ENCODE results near the gene SUPT6H.

The SUPT6H gene

GRCh38 chr17:28698253-28698941 lies 36.4 kb downstream of the SUPT6H start:
- peaks cover 23% of the 10 kb centered on the region for H4K20me1 ChIP-seq
- no peak overlapping the region for H3K27ac ChIP-seq
- no peak overlapping the region for H3K9ac ChIP-seq
- H3K4me3 ChIP-seq: no peak overlapping the region
- H3K27me3 ChIP-seq: no peaks in the 10 kb centered on the region
- no peak for TF ChIP-seq Cebpa-rat (IDR thresholded peaks at IDR 0.05)
- no peaks in the 10 kb centered on the region for H3K9me3 ChIP-seq
- H3K36me3 ChIP-seq: peaks cover 100% of the 10 kb centered on the region
- H3K4me1 ChIP-seq: no peaks in the 10 kb centered on the region
- no peak overlapping the region for H3K4me2 ChIP-seq

DNA sequence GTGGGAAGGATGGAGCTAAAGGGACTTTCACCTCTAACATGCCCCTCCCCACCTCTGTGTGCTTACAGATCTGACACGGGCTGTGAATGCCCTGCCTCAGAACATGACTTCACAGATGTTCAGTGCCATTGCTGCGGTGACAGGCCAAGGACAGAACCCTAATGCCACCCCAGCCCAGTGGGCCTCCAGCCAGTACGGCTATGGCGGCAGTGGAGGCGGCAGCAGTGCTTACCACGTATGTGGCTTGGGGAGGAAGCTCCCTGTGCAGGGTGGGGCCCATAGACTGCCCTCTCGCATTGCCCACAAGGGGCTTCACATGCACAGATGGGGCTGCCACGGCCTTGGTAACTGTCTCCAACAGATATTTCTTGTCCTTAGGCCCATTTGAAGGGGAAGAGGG lies 38.3 kb downstream of the SUPT6H start:
- Histone ChIP-seq H3K36me3 (peaks cover 99% of the 10 kb centered on the region), H3K4me3 (no peak overlapping the region), H4K20me1 (peaks cover 39% of the 10 kb centered on the region), H3K9ac (no peak overlapping the region), H3K9me3 (no peaks in the 10 kb centered on the region), H3K27ac (no peak overlapping the region), H3K4me1 (no peaks in the 10 kb centered on the region), H3K4me2 (no peak overlapping the region), H3K27me3 (no peaks in the 10 kb centered on the region)
- no peak for TF ChIP-seq Cebpa-rat (IDR thresholded peaks at IDR 0.05)

- Histone ChIP-seq H3K4me3 (no peak overlapping the region), H3K9me3 (no peaks in the 10 kb centered on the region), H3K27me3 (no peaks in the 10 kb centered on the region), H3K4me2 (no peak overlapping the region), H3K36me3 (peaks cover 99% of the 10 kb centered on the region), H3K27ac (no peak overlapping the region), H4K20me1 (peaks cover 39% of the 10 kb centered on the region), H3K4me1 (no peaks in the 10 kb centered on the region), H3K9ac (no peak overlapping the region)
- TF ChIP-seq Cebpa-rat (IDR thresholded peaks at IDR 0.05): no peak
Observed at GRCh38 chr17:28700830-28701492, 39.0 kb downstream of the SUPT6H start.

DNA sequence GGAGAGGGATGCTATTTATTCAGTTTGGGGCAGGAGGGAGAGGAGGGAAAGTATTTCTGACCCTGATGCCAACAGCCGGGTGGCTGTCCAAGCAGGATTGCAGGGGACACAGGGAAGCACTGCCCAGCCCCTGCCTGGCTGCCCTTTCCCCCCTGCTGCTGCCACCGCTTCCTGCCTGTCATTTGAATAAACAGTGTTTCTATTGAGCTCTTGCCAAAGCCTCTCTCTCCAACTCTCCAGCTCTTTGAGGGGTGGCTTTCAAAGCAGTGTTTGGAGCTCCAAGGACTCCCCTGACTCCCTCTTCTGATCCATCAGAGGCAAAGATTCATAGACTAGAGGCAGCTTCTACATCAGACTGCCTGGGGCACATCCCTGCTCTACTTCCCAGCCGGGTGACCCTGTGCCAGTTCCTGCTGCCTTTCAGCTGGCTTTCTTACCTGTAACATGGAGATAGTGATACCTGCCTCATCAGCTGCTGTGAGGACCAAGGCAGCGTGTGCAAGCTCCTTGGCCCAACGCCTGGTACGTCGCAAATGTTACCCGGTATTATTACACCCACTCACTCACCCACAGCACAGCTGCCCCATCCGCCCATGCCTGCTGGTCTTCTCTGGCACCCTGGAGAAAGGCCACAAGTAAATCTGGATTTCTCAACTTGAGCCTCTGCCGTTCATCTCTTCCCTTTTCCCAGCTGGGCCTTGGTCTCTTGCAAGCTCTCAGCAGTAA lies 40.2 kb downstream of the SUPT6H start:
- H3K27ac ChIP-seq: no peak overlapping the region
- no peaks in the 10 kb centered on the region for H3K9me3 ChIP-seq
- no peak overlapping the region for H3K4me3 ChIP-seq
- no peaks in the 10 kb centered on the region for H3K27me3 ChIP-seq
- H3K4me1 ChIP-seq: no peaks in the 10 kb centered on the region
- H4K20me1 ChIP-seq: peaks cover 39% of the 10 kb centered on the region
- H3K4me2 ChIP-seq: no peak overlapping the region
- no peak overlapping the region; the same call in 1 of the 2 replicates for H3K9ac ChIP-seq
- no peak for TF ChIP-seq Cebpa-rat (IDR thresholded peaks at IDR 0.05)
- peaks cover 92% of the 10 kb centered on the region for H3K36me3 ChIP-seq

GRCh38 chr17:28702752-28703150 lies 40.7 kb downstream of the SUPT6H start:
- no peaks in the 10 kb centered on the region for H3K27me3 ChIP-seq
- no peaks in the 10 kb centered on the region for H3K9me3 ChIP-seq
- no peak overlapping the region for H3K4me2 ChIP-seq
- H4K20me1 ChIP-seq: peaks cover 39% of the 10 kb centered on the region
- no peak for TF ChIP-seq Cebpa-rat (IDR thresholded peaks at IDR 0.05)
- no peaks in the 10 kb centered on the region for H3K4me1 ChIP-seq
- H3K4me3 ChIP-seq: no peak overlapping the region
- H3K36me3 ChIP-seq: peaks cover 86% of the 10 kb centered on the region
- no peak overlapping the region for H3K27ac ChIP-seq
- H3K9ac ChIP-seq: no peak overlapping the region; the same call in 1 of the 2 replicates

DNA sequence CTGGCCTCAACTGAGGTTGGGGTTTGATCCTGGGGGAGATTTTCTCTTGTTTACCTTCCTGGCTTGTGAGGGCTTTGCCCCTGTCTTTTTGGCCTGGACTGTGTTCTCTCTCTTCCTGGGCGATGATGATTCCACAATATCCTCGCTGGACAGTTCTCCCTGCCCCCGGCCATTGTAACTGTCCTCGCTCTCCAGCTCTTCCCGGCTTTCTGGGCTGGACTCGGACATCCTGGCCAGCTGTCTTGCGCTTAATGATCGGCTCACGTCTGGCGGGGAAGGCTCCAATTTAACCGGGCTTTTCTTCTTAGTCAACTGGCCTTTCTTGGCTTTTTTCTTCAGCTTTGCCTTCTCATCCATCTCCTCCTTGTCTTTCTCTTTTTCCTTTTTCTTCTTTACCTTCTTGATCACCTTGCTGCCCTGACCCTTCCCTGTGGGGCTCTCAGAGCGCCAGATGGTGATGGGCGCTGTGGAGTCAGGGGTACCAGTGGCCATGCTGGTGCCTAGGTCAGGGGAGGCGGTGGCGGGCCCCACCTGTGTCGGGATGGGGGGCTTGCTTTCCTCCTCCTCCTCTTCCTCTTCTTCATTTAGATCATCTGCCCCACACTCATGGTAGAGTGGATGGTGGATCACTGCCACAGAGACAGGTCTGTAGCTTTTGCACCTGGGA lies 41.7 kb downstream of the SUPT6H start:
- no peak for TF ChIP-seq Cebpa-rat (IDR thresholded peaks at IDR 0.05)
- Histone ChIP-seq H3K9me3 (no peaks in the 10 kb centered on the region), H3K9ac (no peak overlapping the region), H3K36me3 (peaks cover 77% of the 10 kb centered on the region), H4K20me1 (peaks cover 31% of the 10 kb centered on the region), H3K4me3 (no peak overlapping the region), H3K27me3 (no peaks in the 10 kb centered on the region), H3K4me2 (no peak overlapping the region), H3K4me1 (no peaks in the 10 kb centered on the region), H3K27ac (no peak overlapping the region)

- H4K20me1 ChIP-seq: peaks cover 25% of the 10 kb centered on the region
- H3K9me3 ChIP-seq: no peaks in the 10 kb centered on the region
- H3K4me1 ChIP-seq: no peaks in the 10 kb centered on the region
- H3K27me3 ChIP-seq: no peaks in the 10 kb centered on the region
- H3K36me3 ChIP-seq: peaks cover 70% of the 10 kb centered on the region
- H3K4me2 ChIP-seq: no peak overlapping the region
- H3K9ac ChIP-seq: no peak overlapping the region
- H3K4me3 ChIP-seq: no peak overlapping the region
- no peak overlapping the region for H3K27ac ChIP-seq
- no peak for TF ChIP-seq Cebpa-rat (IDR thresholded peaks at IDR 0.05)
Observed at GRCh38 chr17:28704219-28704858, 42.3 kb downstream of the SUPT6H start.

- Histone ChIP-seq H3K27me3 (no peaks in the 10 kb centered on the region), H3K27ac (no peak overlapping the region), H4K20me1 (peaks cover 25% of the 10 kb centered on the region), H3K4me1 (peaks cover 8% of the 10 kb centered on the region), H3K36me3 (peaks cover 62% of the 10 kb centered on the region), H3K4me2 (no peak overlapping the region), H3K9me3 (no peaks in the 10 kb centered on the region), H3K4me3 (no peak overlapping the region), H3K9ac (no peak overlapping the region)
- no peak for TF ChIP-seq Cebpa-rat (IDR thresholded peaks at IDR 0.05)
Observed at GRCh38 chr17:28705074-28705659, 43.2 kb downstream of the SUPT6H start.

GRCh38 chr17:28705728-28706334 lies 43.8 kb downstream of the SUPT6H start:
- H3K4me1 ChIP-seq: peaks cover 13% of the 10 kb centered on the region
- H3K27ac ChIP-seq: no peak overlapping the region
- peaks cover 25% of the 10 kb centered on the region for H4K20me1 ChIP-seq
- no peak overlapping the region for H3K4me3 ChIP-seq
- H3K27me3 ChIP-seq: no peaks in the 10 kb centered on the region
- peaks cover 56% of the 10 kb centered on the region for H3K36me3 ChIP-seq
- H3K9me3 ChIP-seq: no peaks in the 10 kb centered on the region
- no peak overlapping the region for H3K4me2 ChIP-seq
- H3K9ac ChIP-seq: no peak overlapping the region
- TF ChIP-seq Cebpa-rat (IDR thresholded peaks at IDR 0.05): no peak

Data from BLaER1 (cell line).